ENCODE measurements around the gene LSMEM2. TPM values are rescaled to one million over a fixed set of nuclear protein-coding genes. Genes with fewer than 3 reads are reported as not detected.
"Not testable (repeated sequence)": the region's sequence is repeated elsewhere in the genome, so short reads cannot be mapped to it uniquely, and the experiment has no call there.

The LSMEM2 gene
- total RNA-seq, 1 experiment from 2014 or later: not detected

- DNase-seq (ENCODE audit: low read depth): peak; percentile 60
Measured at GRCh38 chr3:50245831-50246516, 32.9 kb upstream of the LSMEM2 start.

- peak; percentile 97 for DNase-seq (ENCODE audit: low read depth)
Measured at GRCh38 chr3:50246517-50246954, 32.4 kb upstream of the LSMEM2 start.

- peak; percentile 77 for DNase-seq (ENCODE audit: low read depth)
Measured at GRCh38 chr3:50248387-50248786, 30.5 kb upstream of the LSMEM2 start.

GRCh38 chr3:50249457-50249856, 29.4 kb upstream of the LSMEM2 start:
- no peak for DNase-seq (ENCODE audit: low read depth)

- no peak for DNase-seq (ENCODE audit: low read depth)
Measured at GRCh38 chr3:50250514-50250913, 28.4 kb upstream of the LSMEM2 start.

- peak; percentile 84 for DNase-seq (ENCODE audit: low read depth)
Measured at GRCh38 chr3:50251220-50251619, 27.7 kb upstream of the LSMEM2 start.

- DNase-seq (ENCODE audit: low read depth): peak; percentile 26
Measured at GRCh38 chr3:50254577-50255250, 24.2 kb upstream of the LSMEM2 start.

GRCh38 chr3:50255251-50255615, 23.7 kb upstream of the LSMEM2 start:
- DNase-seq (ENCODE audit: low read depth): no peak

GRCh38 chr3:50256978-50257890, 21.7 kb upstream of the LSMEM2 start:
- peak; percentile 32 for DNase-seq (ENCODE audit: low read depth)

GRCh38 chr3:50258029-50258680, 20.7 kb upstream of the LSMEM2 start:
- DNase-seq (ENCODE audit: low read depth): no peak

GRCh38 chr3:50258979-50259378, 19.9 kb upstream of the LSMEM2 start:
- DNase-seq (ENCODE audit: low read depth): no peak

GRCh38 chr3:50259432-50260026, 19.4 kb upstream of the LSMEM2 start:
- DNase-seq (ENCODE audit: low read depth): no peak

- peak; percentile 92 for DNase-seq (ENCODE audit: low read depth)
Measured at GRCh38 chr3:50260027-50260941, 18.6 kb upstream of the LSMEM2 start.

- DNase-seq (ENCODE audit: low read depth): no peak
Measured at GRCh38 chr3:50260942-50261441, 17.9 kb upstream of the LSMEM2 start.

GRCh38 chr3:50261505-50261904, 17.4 kb upstream of the LSMEM2 start:
- DNase-seq (ENCODE audit: low read depth): no peak

GRCh38 chr3:50262200-50262599, 16.7 kb upstream of the LSMEM2 start:
- DNase-seq (ENCODE audit: low read depth): not testable (repeated sequence)

- no peak for DNase-seq (ENCODE audit: low read depth)
Measured at GRCh38 chr3:50262778-50263177, 16.1 kb upstream of the LSMEM2 start.

- no peak for DNase-seq (ENCODE audit: low read depth)
Measured at GRCh38 chr3:50263478-50264382, 15.2 kb upstream of the LSMEM2 start.

- DNase-seq (ENCODE audit: low read depth): peak; percentile 91
Measured at GRCh38 chr3:50264383-50264963, 14.4 kb upstream of the LSMEM2 start.
